Activated B cell treated with CpG ODN at 0.5 μM for 24 hours (primary cell): ENCODE results near the gene TLK1. TPM values are rescaled to one million over a fixed set of nuclear protein-coding genes. Genes with fewer than 3 reads are reported as not detected.

Experiments
- ATAC-seq: fragments of 200-7000 bp; cut with Tn5 transposase; one replicate; pipeline ENCODE4 v1.10.0; 2021; ENCODE audit warnings: low read depth, mild to moderate bottlenecking, moderate library complexity
- CTCF ChIA-PET: fragments of 350-600 bp; sonication (Branson Sonifier 250); formaldehyde crosslinking; loops from one replicate; lab custom pipeline; 2021; ENCODE audit warnings: antibody characterized with exemption; lab: Charles Lee
- POLR2A ChIA-PET: fragments of 350-600 bp; sonication (Branson Sonifier 250); formaldehyde crosslinking; loops from one replicate; lab custom pipeline; 2021; ENCODE audit warnings: antibody characterized with exemption; lab: Charles Lee
- DNase-seq: peaks from one replicate; pipeline ENCODE4 v3.0.0; 2022
- H3K27ac Mint-ChIP-seq: one replicate; pipeline ENCODE4 v1.8.0; 2020; ENCODE audit warnings: mixed read lengths
- H3K27me3 Mint-ChIP-seq: one replicate; pipeline ENCODE4 v1.8.0; 2021; ENCODE audit warnings: mixed read lengths
- H3K36me3 Mint-ChIP-seq: one replicate; pipeline ENCODE4 v1.8.0; 2021; ENCODE audit warnings: low read depth, mixed read lengths
- H3K4me1 Mint-ChIP-seq: one replicate; pipeline ENCODE4 v1.8.0; 2021; ENCODE audit warnings: mixed read lengths
- H3K4me3 Mint-ChIP-seq: one replicate; pipeline ENCODE4 v1.8.0; 2020; ENCODE audit warnings: mild to moderate bottlenecking, mixed read lengths
- H3K9me3 Mint-ChIP-seq: one replicate; pipeline ENCODE4 v1.8.0; 2020; ENCODE audit warnings: mixed read lengths
- intact Hi-C: fragments of 100-400 bp; cut with micrococcal nuclease; formaldehyde crosslinking; loops from one replicate; pipeline ENCODE4 v1.15.1; 2024
- total RNA-seq: library from RNA; stranded (reverse); gene quantifications from 2 replicates; pipeline ENCODE4 v1.2.3, GENCODE V29; 2022
- TF ChIP-seq, protein P1 (sequence below): fragments of 200-600 bp; IDR thresholded peaks from one replicate; pipeline ENCODE4 v1.8.0; 2022; ENCODE audit warnings: antibody characterized with exemption, mild to moderate bottlenecking

TLK1 gene
- total RNA-seq, 1 donor from 2014 or later = 125 TPM

DNA sequence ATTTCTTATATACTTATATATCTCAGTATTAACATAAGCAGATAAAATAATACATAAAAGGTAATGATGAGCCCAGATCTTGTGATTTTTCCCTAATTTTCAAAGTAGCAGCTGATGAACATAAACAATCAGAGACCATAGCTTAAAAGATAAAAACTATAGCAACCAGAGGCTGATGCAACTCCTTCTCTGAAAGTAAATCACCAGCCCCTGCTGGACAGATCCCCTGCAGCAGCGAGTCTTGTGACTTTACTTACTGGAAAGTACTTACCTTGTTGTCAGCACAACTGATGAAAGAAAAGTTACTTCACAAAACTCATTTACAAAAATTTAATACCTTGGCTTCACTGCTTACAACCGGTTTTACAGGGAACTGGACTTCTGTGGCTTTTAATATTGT, 164.4 kb downstream of the TLK1 start:
- DNase-seq = no peak
- intact Hi-C loops = no loop called here
- TF ChIP-seq, protein P1, sequence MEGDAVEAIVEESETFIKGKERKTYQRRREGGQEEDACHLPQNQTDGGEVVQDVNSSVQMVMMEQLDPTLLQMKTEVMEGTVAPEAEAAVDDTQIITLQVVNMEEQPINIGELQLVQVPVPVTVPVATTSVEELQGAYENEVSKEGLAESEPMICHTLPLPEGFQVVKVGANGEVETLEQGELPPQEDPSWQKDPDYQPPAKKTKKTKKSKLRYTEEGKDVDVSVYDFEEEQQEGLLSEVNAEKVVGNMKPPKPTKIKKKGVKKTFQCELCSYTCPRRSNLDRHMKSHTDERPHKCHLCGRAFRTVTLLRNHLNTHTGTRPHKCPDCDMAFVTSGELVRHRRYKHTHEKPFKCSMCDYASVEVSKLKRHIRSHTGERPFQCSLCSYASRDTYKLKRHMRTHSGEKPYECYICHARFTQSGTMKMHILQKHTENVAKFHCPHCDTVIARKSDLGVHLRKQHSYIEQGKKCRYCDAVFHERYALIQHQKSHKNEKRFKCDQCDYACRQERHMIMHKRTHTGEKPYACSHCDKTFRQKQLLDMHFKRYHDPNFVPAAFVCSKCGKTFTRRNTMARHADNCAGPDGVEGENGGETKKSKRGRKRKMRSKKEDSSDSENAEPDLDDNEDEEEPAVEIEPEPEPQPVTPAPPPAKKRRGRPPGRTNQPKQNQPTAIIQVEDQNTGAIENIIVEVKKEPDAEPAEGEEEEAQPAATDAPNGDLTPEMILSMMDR = no peak
- peaks cover 73% of the 10 kb centered on the region for H3K36me3 Mint-ChIP-seq
- POLR2A ChIA-PET = no interaction called here
- no peak overlapping the region for H3K4me3 Mint-ChIP-seq
- no peaks in the 10 kb centered on the region for H3K9me3 Mint-ChIP-seq
- no peaks in the 10 kb centered on the region for H3K4me1 Mint-ChIP-seq
- H3K27me3 Mint-ChIP-seq = no peaks in the 10 kb centered on the region
- no peak for ATAC-seq
- CTCF ChIA-PET = no interaction called here
- no peak overlapping the region for H3K27ac Mint-ChIP-seq

DNA sequence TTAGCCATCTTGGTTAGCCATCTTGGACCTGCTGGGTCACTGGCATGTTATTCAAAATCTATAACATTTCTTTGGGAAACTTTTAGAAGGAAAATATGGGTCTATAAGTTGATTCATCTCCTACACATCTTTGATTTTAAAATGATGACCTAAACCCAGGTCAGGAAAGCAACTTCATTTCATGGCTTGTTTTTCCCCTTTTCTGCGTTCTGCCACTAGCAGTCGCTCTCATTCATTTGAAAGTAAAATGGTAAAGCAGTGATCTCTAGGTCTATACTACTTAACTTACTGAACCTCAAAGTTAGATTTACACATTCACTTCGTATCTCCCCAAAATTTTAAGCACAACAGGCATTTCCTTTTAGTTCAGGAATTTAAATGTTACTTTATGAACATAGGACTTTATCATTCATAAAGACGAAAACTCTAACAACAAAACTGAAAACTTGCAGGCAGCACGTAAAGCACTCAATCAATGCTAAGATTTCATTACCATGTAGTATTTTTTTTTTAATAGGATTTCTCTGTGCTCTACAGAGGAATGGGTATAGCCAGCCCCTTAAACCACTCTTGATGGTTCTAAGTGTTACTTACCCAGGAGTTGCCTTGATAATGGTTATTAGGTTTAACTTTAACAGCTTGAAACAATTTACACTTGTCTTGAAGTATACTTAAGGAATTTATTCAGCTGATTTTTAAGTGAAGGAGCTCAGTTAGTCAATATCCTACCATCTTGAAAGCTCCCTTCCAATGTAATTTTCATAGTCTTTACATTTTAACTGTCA, 169.1 kb downstream of the TLK1 start:
- TF ChIP-seq, protein P1 = no peak
- Mint-ChIP-seq H3K27ac (no peak overlapping the region), H3K9me3 (no peaks in the 10 kb centered on the region), H3K27me3 (no peaks in the 10 kb centered on the region), H3K4me3 (no peak overlapping the region), H3K4me1 (peaks cover 3% of the 10 kb centered on the region), H3K36me3 (peaks cover 60% of the 10 kb centered on the region)
- no peak for ATAC-seq
- intact Hi-C loops = no loop called here
- CTCF ChIA-PET = no interaction called here
- no peak for DNase-seq
- POLR2A ChIA-PET = interaction anchor here (0.5 kb wide), 1 partner anchor 9 kb away, joined by 3 read pairs; no protein-coding TSS in a partner anchor

DNA sequence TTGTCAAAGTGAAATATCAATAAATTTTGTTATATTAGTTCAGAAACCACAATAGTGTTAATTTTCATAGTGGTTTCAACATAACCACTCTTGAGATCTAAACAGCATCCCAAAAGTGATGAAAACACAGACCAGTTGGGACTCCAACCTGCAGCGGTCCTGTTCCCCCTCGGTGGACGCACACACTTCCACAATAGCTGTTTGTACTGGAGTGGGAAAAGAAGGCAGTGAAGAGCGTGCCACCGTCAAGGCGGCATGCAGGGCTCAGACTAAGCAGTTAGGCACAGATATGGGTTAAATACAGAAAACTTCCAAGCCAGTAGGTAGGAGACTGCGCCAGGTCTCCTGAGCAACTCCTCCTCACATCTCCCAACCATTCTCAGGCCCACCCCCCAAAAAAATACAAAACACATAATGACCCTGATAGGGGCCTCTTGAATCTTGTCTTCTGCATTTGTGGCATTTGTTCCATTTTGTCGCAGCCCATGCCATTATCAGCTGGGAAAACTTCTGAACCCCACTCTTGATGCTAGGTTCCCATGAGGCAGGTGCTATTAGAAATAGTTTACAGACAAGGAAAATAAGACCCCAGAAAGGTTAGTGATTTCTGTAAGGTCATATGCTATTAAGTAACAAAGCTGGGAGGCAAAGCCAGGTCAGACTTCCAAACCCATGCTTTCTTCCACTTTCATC, 174.0 kb downstream of the TLK1 start:
- intact Hi-C loops = no loop called here
- Mint-ChIP-seq H3K4me3 (no peak overlapping the region), H3K36me3 (peaks cover 21% of the 10 kb centered on the region), H3K4me1 (peaks cover 3% of the 10 kb centered on the region), H3K27me3 (no peaks in the 10 kb centered on the region), H3K9me3 (no peaks in the 10 kb centered on the region), H3K27ac (no peak overlapping the region)
- POLR2A ChIA-PET = no interaction called here
- TF ChIP-seq, protein P1 = no peak
- CTCF ChIA-PET = interaction anchor here (1.1 kb wide), 1 partner anchor 430 kb away, joined by 3 read pairs; no protein-coding TSS in a partner anchor
- no peak for DNase-seq
- no peak for ATAC-seq

DNA sequence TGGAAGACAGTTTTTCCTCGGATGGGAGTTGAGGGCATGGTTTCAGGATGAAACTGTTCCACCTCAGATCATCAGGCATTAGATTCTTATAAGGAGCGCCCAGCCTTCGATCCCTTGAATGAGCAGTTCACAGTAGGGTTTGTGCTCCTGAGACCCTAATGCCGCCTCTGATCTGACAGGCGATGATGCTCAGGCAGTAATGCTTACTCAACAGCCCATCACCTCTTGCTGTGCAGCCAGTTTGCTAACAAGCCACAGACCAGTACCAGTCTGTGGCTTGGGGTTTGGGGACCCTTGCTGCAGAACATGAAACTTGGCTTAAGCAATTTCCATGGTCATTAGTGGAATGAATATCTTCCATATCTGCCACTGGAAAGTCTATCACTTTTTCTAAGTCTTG, 175.3 kb downstream of the TLK1 start:
- peaks cover 3% of the 10 kb centered on the region for H3K4me1 Mint-ChIP-seq
- DNase-seq (no peak), ATAC-seq (no peak)
- H3K4me3 Mint-ChIP-seq = no peak overlapping the region
- H3K9me3 Mint-ChIP-seq = no peaks in the 10 kb centered on the region
- no peaks in the 10 kb centered on the region for H3K27me3 Mint-ChIP-seq
- ChIA-PET POLR2A (no interaction called here), CTCF (interaction anchor here (1.1 kb wide), 1 partner anchor 431 kb away, joined by 3 read pairs; no protein-coding TSS in a partner anchor)
- no peak overlapping the region for H3K27ac Mint-ChIP-seq
- intact Hi-C loops = no loop called here
- TF ChIP-seq, protein P1 = no peak
- peaks cover 11% of the 10 kb centered on the region for H3K36me3 Mint-ChIP-seq

DNA sequence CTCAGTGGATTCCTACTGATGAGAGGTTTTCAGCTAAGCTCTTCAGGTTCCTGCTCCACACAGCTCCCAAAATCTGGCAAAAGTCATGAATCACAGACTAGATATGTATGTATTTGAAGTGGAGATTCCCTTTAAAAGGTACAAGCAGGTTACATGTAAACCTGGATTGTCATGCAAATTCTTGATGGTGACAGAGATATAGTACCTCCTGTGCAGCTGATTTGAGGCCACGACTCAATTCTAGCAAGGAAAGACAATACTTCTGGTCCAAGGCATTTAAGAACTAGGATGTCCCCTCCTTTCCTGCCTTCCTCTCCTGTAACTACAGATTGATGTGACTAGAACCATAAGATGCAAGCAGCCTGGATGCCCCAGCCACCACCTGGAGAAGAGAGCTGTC, 176.6 kb downstream of the TLK1 start:
- no peaks in the 10 kb centered on the region for H3K9me3 Mint-ChIP-seq
- H3K4me1 Mint-ChIP-seq = no peaks in the 10 kb centered on the region
- no peak for ATAC-seq
- no peaks in the 10 kb centered on the region for H3K27me3 Mint-ChIP-seq
- intact Hi-C loops = no loop called here
- no peak for DNase-seq
- ChIA-PET POLR2A (interaction anchor here (0.6 to 0.7 kb wide), 2 partner anchors 73 to 427 kb away, joined by 3 read pairs; no protein-coding TSS in a partner anchor), CTCF (no interaction called here)
- H3K4me3 Mint-ChIP-seq = no peak overlapping the region
- TF ChIP-seq, protein P1 = no peak
- peak overlapping the region; percentile 46 for H3K27ac Mint-ChIP-seq
- peaks cover 7% of the 10 kb centered on the region for H3K36me3 Mint-ChIP-seq
